ENCODE results near the gene HIPK3.

HIPK3 gene

GRCh38 chr11:33222052-33222750, 35.0 kb upstream of the HIPK3 start:
- ChIA-PET CTCF (no interaction called here), POLR2A (interaction anchor here (0.5 to 1.6 kb wide), 2 partner anchors 33 to 44 kb away, joined by 3 to 5 read pairs; no protein-coding TSS in a partner anchor)
- no peak overlapping the region for H3K4me3 ChIP-seq (ENCODE audit: low read depth, low read length)
- no peak for TF ChIP-seq ZNF768 (tag by site-specific recombination; IDR thresholded peaks at IDR 0.05)
- TF ChIP-seq ZNF202 (tag by site-specific recombination; IDR thresholded peaks at IDR 0.05; ENCODE audit: borderline replicate concordance): no peak
- TF ChIP-seq ZNF341 (tag by site-specific recombination; IDR thresholded peaks at IDR 0.05; ENCODE audit: low read depth): no peak
- TF ChIP-seq TRIM28 (IDR thresholded peaks at IDR 0.05; ENCODE audit: borderline replicate concordance, low read length): no peak
- no peak for TF ChIP-seq ZNF658 (tag by site-specific recombination; IDR thresholded peaks at IDR 0.05)
- no peak for TF ChIP-seq MEIS1 (CRISPR knock-in tag; IDR thresholded peaks at IDR 0.05; ENCODE audit: borderline replicate concordance)
- TF ChIP-seq ZNF423 (tag by site-specific recombination; IDR thresholded peaks at IDR 0.05): no peak
- TF ChIP-seq ZNF354C (tag by site-specific recombination; IDR thresholded peaks at IDR 0.05; ENCODE audit: borderline replicate concordance, low read depth): no peak
- no peak for TF ChIP-seq ZNF48 (tag by site-specific recombination; IDR thresholded peaks at IDR 0.05)
- TF ChIP-seq ZNF560 (tag by site-specific recombination; IDR thresholded peaks at IDR 0.05; ENCODE audit: borderline replicate concordance): no peak
- TF ChIP-seq OVOL3 (tag by site-specific recombination; IDR thresholded peaks at IDR 0.05): no peak
- TF ChIP-seq KLF10 (tag by site-specific recombination; IDR thresholded peaks at IDR 0.05): no peak
- no peak for TF ChIP-seq ZSCAN23 (tag by site-specific recombination; IDR thresholded peaks at IDR 0.05)
- TF ChIP-seq ZNF791 (tag by site-specific recombination; IDR thresholded peaks at IDR 0.05): no peak
- no peak for TF ChIP-seq ZNF639 (tag by site-specific recombination; IDR thresholded peaks at IDR 0.05)
- H3K4me1 ChIP-seq (ENCODE audit: control insufficient read depth, insufficient read depth, low read length): no peaks in the 10 kb centered on the region
- H3K36me3 ChIP-seq (ENCODE audit: control insufficient read depth in 2 of 2, insufficient read depth in 1 of 2, low read length in 2 of 2): no peaks in the 10 kb centered on the region
- H3K27ac ChIP-seq (ENCODE audit: extremely low read depth, low read depth, low read length): no peak overlapping the region
- no peaks in the 10 kb centered on the region for H3K9me3 ChIP-seq (ENCODE audit: control insufficient read depth, insufficient read depth, low read depth, low read length)

- TF ChIP-seq ZNF175 (tag by site-specific recombination; IDR thresholded peaks at IDR 0.05) (no peak), MEIS1 (CRISPR knock-in tag; IDR thresholded peaks at IDR 0.05; ENCODE audit: borderline replicate concordance) (no peak), ZNF555 (tag by site-specific recombination; conservative IDR thresholded peaks at IDR 0.05) (no peak), ZNF768 (tag by site-specific recombination; IDR thresholded peaks at IDR 0.05) (no peak), ZNF76 (tag by site-specific recombination; IDR thresholded peaks at IDR 0.05; ENCODE audit: borderline replicate concordance, low read depth) (no peak), ZNF548 (tag by site-specific recombination; IDR thresholded peaks at IDR 0.05) (no peak), WT1 (tag by site-specific recombination; IDR thresholded peaks at IDR 0.05) (no peak), ZNF561 (tag by site-specific recombination; IDR thresholded peaks at IDR 0.05; ENCODE audit: borderline replicate concordance) (no peak), GLI2 (tag by site-specific recombination; IDR thresholded peaks at IDR 0.05; ENCODE audit: borderline replicate concordance, low read depth) (no peak), SCRT1 (tag by site-specific recombination; IDR thresholded peaks at IDR 0.05; ENCODE audit: borderline replicate concordance) (no peak), ZNF791 (tag by site-specific recombination; IDR thresholded peaks at IDR 0.05) (no peak), ZBTB48 (tag by site-specific recombination; IDR thresholded peaks at IDR 0.05) (no peak), ZNF704 (tag by site-specific recombination; IDR thresholded peaks at IDR 0.05) (no peak)
- ChIA-PET CTCF (no interaction called here), POLR2A (no interaction called here)
- H3K4me1 ChIP-seq (ENCODE audit: control insufficient read depth, insufficient read depth, low read length): no peaks in the 10 kb centered on the region
- H3K36me3 ChIP-seq (ENCODE audit: control insufficient read depth in 2 of 2, insufficient read depth in 1 of 2, low read length in 2 of 2): no peaks in the 10 kb centered on the region
- no peak overlapping the region for H3K4me3 ChIP-seq (ENCODE audit: low read depth, low read length)
- no peak overlapping the region for H3K27ac ChIP-seq (ENCODE audit: extremely low read depth, low read depth, low read length)
- H3K9me3 ChIP-seq (ENCODE audit: control insufficient read depth, insufficient read depth, low read depth, low read length): no peaks in the 10 kb centered on the region
Measured at GRCh38 chr11:33225371-33225770, 31.8 kb upstream of the HIPK3 start.
